ENCODE results near the gene SORD.
"Not testable (repeated sequence)": the region's sequence is repeated elsewhere in the genome, so short reads cannot be mapped to it uniquely, and the experiment has no call there.

SORD gene

GRCh38 chr15:45048794-45049631 lies 26.0 kb downstream of the SORD start:
- DNase-seq (ENCODE audit: low read depth): peak; percentile 45
- no peak for TF ChIP-seq CTCF (conservative IDR thresholded peaks at IDR 0.05; ENCODE audit: low read depth, low read length)
- H3K4me3 ChIP-seq (ENCODE audit: low read depth, low read length): no peak overlapping the region

GRCh38 chr15:45050587-45050986 lies 27.6 kb downstream of the SORD start:
- DNase-seq (ENCODE audit: low read depth): no peak
- no peak overlapping the region for H3K4me3 ChIP-seq (ENCODE audit: low read depth, low read length)
- TF ChIP-seq CTCF (conservative IDR thresholded peaks at IDR 0.05; ENCODE audit: low read depth, low read length): no peak

GRCh38 chr15:45052676-45053075 lies 29.7 kb downstream of the SORD start:
- DNase-seq (ENCODE audit: low read depth); H3K4me3 ChIP-seq (ENCODE audit: low read depth, low read length): not testable (repeated sequence)

- H3K4me3 ChIP-seq (ENCODE audit: low read depth, low read length); DNase-seq (ENCODE audit: low read depth): not testable (repeated sequence)
Observed at GRCh38 chr15:45058690-45059675, 36.0 kb downstream of the SORD start.

- not testable (repeated sequence) for DNase-seq (ENCODE audit: low read depth); H3K4me3 ChIP-seq (ENCODE audit: low read depth, low read length)
Observed at GRCh38 chr15:45062301-45062700, 39.3 kb downstream of the SORD start.

GRCh38 chr15:45064386-45064785 lies 41.4 kb downstream of the SORD start:
- no peak for TF ChIP-seq CTCF (conservative IDR thresholded peaks at IDR 0.05; ENCODE audit: low read depth, low read length)
- H3K4me3 ChIP-seq (ENCODE audit: low read depth, low read length): no peak overlapping the region
- DNase-seq (ENCODE audit: low read depth): peak; percentile 76

- DNase-seq (ENCODE audit: low read depth); H3K4me3 ChIP-seq (ENCODE audit: low read depth, low read length): not testable (repeated sequence)
Observed at GRCh38 chr15:45069942-45070360, 47.0 kb downstream of the SORD start.

GRCh38 chr15:45073602-45074001 lies 50.6 kb downstream of the SORD start:
- H3K4me3 ChIP-seq (ENCODE audit: low read depth, low read length); DNase-seq (ENCODE audit: low read depth): not testable (repeated sequence)

- not testable (repeated sequence) for H3K4me3 ChIP-seq (ENCODE audit: low read depth, low read length); DNase-seq (ENCODE audit: low read depth)
Observed at GRCh38 chr15:45075440-45076320, 52.7 kb downstream of the SORD start.

- H3K4me3 ChIP-seq (ENCODE audit: low read depth, low read length); DNase-seq (ENCODE audit: low read depth): not testable (repeated sequence)
Observed at GRCh38 chr15:45077391-45077790, 54.4 kb downstream of the SORD start.

GRCh38 chr15:45079201-45079600 lies 56.2 kb downstream of the SORD start:
- not testable (repeated sequence) for DNase-seq (ENCODE audit: low read depth); H3K4me3 ChIP-seq (ENCODE audit: low read depth, low read length)

GRCh38 chr15:45079628-45080246 lies 56.7 kb downstream of the SORD start:
- not testable (repeated sequence) for DNase-seq (ENCODE audit: low read depth); H3K4me3 ChIP-seq (ENCODE audit: low read depth, low read length)

GRCh38 chr15:45080593-45080992 lies 57.6 kb downstream of the SORD start:
- DNase-seq (ENCODE audit: low read depth); H3K4me3 ChIP-seq (ENCODE audit: low read depth, low read length): not testable (repeated sequence)

GRCh38 chr15:45082412-45082811 lies 59.4 kb downstream of the SORD start:
- not testable (repeated sequence) for DNase-seq (ENCODE audit: low read depth); H3K4me3 ChIP-seq (ENCODE audit: low read depth, low read length)

Data from choroid plexus epithelial cell (primary cell).